ENCODE data around the gene AGTRAP.

The AGTRAP gene

DNA sequence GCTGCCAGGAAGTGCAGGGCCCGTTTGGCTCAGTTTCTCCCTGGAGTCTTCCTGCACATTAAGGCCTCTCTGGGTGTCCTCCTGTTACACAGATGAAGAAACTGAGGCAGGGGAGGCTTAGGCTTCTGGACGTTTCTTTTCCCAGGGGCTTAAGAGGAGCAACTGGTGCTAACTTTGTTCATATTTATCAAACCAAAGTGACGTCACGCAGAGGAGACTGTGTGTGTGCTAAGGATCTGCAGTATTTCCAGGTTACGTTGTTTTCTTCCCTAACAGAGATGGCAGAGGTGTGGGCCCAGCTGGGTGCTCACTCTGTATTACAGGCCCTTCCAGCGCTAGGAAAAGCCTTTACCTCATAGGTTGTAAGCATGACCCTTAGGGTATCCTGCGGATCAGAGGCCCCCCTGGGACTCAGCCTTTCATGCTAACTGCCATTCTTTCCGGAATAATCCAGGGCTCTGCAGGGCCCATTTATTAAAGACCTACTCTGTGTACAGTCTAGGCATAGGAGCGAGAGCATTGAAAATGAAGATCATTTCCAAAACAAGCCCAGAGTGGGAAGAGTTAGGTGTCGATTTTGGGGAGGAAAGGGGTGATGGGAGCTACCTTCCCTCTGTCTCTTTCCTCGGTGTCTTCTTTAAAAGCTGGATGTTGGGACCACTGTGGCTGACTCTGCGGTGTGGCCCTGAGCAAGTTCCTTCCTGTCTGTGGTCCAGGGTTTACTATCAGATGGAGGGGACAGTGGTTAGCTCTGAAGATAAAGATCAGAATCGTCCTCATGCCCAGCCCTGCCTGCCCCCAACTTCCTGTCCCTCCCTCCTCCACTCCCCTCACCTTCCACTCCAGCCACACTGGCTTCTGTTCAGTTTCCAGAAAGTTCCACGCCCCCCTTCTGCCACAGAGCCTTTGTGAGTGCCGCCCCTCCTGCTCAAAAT lies 4.6 kb downstream of the AGTRAP start:
- Histone ChIP-seq H3K27me3 (ENCODE audit: insufficient read depth, low read length) (no peaks in the 10 kb centered on the region), H3K9ac (ENCODE audit: low read depth, low read length) (no peak overlapping the region), H3K9me3 (ENCODE audit: insufficient read depth, low read depth, low read length) (no peaks in the 10 kb centered on the region), H3K36me3 (ENCODE audit: insufficient read depth, low read depth, low read length) (0 out of 2 replicates have a peak, but pooled peaks cover 5% of the 10 kb centered on the region), H3K4me1 (ENCODE audit: insufficient read depth, low read length) (peaks cover 11% of the 10 kb centered on the region), H3K4me3 (ENCODE audit: low read length) (no peak overlapping the region), H3K27ac (ENCODE audit: low read length) (no peak overlapping the region)

DNA sequence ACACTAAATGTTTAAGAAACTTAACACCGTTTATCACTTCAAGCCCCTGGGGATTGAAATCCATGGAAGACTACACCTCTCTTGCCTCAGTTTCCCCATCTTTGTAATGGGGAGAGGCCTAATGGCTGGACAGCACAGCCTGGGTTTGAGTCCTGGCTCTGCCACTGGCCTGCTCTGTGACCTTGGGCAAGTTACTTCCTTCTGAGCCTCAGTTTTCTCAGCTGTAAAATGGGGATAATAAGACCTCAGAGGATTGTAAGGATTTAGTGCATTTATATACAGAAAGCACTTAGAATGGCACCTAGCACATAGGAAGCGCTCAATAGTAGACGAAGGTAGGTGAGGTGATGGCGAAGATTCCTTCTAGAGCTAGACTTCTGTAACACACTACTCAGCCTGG lies 5.5 kb downstream of the AGTRAP start:
- Histone ChIP-seq H3K4me1 (ENCODE audit: insufficient read depth, low read length) (peaks cover 11% of the 10 kb centered on the region), H3K36me3 (ENCODE audit: insufficient read depth, low read depth, low read length) (peaks cover 13% of the 10 kb centered on the region), H3K9ac (ENCODE audit: low read depth, low read length) (no peak overlapping the region), H3K4me3 (ENCODE audit: low read length) (no peak overlapping the region), H3K9me3 (ENCODE audit: insufficient read depth, low read depth, low read length) (no peaks in the 10 kb centered on the region), H3K27ac (ENCODE audit: low read length) (no peak overlapping the region), H3K27me3 (ENCODE audit: insufficient read depth, low read length) (no peaks in the 10 kb centered on the region)

DNA sequence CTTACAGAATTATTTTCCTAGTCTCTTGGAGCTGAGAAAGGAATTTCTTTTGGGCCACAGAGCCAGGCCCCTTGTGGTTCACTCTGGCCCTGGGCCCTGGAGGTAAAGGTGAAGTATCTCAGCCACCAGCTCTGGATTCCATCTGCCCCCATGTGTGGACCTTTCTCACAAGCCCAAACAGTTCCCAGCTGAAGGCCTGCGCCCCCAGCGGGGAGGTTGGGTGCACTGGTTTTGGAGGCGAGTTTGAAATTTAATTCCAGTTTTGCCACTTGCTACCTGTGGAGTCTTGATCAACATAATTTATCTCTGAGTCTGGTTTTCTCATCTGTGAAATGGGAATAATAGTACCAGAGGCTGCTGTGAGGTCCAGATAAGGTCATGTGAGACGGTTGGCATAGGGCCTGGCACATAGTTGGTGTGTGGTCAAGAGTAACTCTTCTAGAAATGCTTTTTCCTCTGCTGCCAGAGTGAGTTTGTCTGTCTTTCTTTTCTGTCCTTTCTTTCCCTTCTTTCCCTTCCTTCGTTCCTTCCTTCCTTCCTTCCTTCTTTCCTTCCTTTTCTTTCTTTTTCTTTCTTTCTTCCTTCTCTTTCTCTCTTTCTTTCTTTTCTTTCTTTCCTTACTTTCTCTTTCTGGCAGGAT lies 6.1 kb downstream of the AGTRAP start:
- H3K27ac ChIP-seq (ENCODE audit: low read length), result no peak overlapping the region
- H3K4me3 ChIP-seq (ENCODE audit: low read length), result no peak overlapping the region
- H3K27me3 ChIP-seq (ENCODE audit: insufficient read depth, low read length), result no peaks in the 10 kb centered on the region
- peaks cover 14% of the 10 kb centered on the region for H3K36me3 ChIP-seq (ENCODE audit: insufficient read depth, low read depth, low read length)
- H3K9ac ChIP-seq (ENCODE audit: low read depth, low read length), result no peak overlapping the region
- no peaks in the 10 kb centered on the region for H3K9me3 ChIP-seq (ENCODE audit: insufficient read depth, low read depth, low read length)
- peaks cover 9% of the 10 kb centered on the region for H3K4me1 ChIP-seq (ENCODE audit: insufficient read depth, low read length)

DNA sequence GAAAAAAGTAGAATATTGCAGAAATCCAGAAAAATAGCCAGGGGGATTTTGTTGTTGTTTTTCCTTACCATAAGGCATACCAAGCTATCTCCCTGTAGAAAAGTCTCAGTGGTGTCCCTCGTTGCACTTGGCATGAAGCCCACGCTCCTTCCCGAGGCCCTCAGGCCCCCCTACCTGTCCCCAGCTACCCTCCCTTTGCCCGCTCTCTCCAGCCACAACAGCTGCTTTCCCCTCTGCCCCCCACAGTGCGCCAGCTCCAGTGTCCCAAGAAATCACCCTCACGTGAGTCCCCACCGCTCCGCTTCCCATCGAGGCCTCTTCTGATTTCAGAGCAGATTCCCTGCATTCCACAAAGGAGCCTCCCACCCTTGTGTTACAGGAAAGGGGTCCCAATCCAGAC lies 8.4 kb downstream of the AGTRAP start:
- peaks cover 22% of the 10 kb centered on the region for H3K36me3 ChIP-seq (ENCODE audit: insufficient read depth, low read depth, low read length)
- no peaks in the 10 kb centered on the region for H3K4me1 ChIP-seq (ENCODE audit: insufficient read depth, low read length)

DNA sequence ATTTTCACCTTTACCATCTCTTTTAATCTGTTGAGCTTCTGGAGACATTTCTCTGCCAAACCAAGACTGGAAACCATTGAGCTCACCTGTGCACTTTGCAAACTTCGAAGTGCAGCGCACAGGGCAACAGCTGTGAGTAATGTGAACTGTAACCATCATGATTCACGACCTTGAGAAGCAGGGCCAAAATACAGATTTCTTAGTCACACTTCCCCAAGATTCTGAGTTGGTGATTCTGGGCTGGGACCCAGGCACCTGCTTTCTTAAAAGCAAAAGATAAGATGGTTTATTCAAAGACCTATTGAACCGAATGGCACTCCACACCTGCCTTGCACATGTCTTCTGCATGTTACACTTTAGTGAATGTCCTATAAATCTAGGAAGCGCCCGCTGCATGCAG lies 10.2 kb downstream of the AGTRAP start:
- H3K36me3 ChIP-seq (ENCODE audit: insufficient read depth, low read depth, low read length), result peaks cover 39% of the 10 kb centered on the region
- no peaks in the 10 kb centered on the region for H3K27me3 ChIP-seq (ENCODE audit: insufficient read depth, low read length)
- no peaks in the 10 kb centered on the region for H3K4me1 ChIP-seq (ENCODE audit: insufficient read depth, low read length)
- no peak overlapping the region for H3K9ac ChIP-seq (ENCODE audit: low read depth, low read length)
- H3K9me3 ChIP-seq (ENCODE audit: insufficient read depth, low read depth, low read length), result no peaks in the 10 kb centered on the region
- no peak overlapping the region for H3K27ac ChIP-seq (ENCODE audit: low read length)
- H3K4me3 ChIP-seq (ENCODE audit: low read length), result no peak overlapping the region

More for the DNA sequence above, 8.4 kb downstream of the AGTRAP start:
- Histone ChIP-seq H3K27me3 (ENCODE audit: insufficient read depth, low read length) (no peaks in the 10 kb centered on the region), H3K4me3 (ENCODE audit: low read length) (no peak overlapping the region), H3K9ac (ENCODE audit: low read depth, low read length) (no peak overlapping the region), H3K27ac (ENCODE audit: low read length) (no peak overlapping the region), H3K9me3 (ENCODE audit: insufficient read depth, low read depth, low read length) (no peaks in the 10 kb centered on the region)

DNA sequence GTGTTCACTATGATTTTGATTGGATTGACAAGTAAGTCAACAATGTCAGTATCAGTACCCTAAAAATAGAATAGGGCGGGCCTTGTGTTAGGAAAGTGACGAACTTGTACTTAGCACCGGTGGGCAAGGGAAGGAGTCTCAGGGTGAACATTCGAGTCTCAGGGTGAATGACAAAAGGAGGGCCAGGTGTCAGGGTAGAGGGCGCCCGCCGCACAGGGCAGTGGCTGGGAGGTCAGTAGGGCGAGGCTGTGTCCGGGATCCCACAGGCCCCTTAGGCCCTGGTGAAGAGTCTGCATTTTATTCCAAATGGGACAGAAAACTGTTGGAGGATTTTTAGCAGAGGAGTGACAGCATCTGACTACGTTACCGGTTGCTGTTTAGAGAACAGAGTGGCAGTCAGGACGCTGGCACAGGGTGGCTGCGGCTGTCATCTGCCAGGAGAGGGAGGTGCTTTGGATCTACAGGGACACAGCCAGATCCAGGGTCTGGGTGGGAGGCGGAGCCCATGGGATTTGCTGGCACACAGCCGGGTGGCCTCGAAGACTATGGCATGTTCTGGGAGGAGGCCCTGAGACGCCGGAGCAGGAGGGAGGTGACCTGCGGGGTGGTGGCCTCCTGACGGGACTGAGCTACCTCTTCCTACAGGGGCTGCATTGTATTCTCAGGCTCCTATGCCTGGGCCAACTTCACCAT lies 11.0 kb downstream of the AGTRAP start:
- no peaks in the 10 kb centered on the region for H3K9me3 ChIP-seq (ENCODE audit: insufficient read depth, low read depth, low read length)
- no peak overlapping the region for H3K27ac ChIP-seq (ENCODE audit: low read length)
- H3K4me3 ChIP-seq (ENCODE audit: low read length), result no peak overlapping the region
- H3K4me1 ChIP-seq (ENCODE audit: insufficient read depth, low read length), result no peaks in the 10 kb centered on the region
- H3K9ac ChIP-seq (ENCODE audit: low read depth, low read length), result no peak overlapping the region
- H3K27me3 ChIP-seq (ENCODE audit: insufficient read depth, low read length), result no peaks in the 10 kb centered on the region
- H3K36me3 ChIP-seq (ENCODE audit: insufficient read depth, low read depth, low read length), result peaks cover 39% of the 10 kb centered on the region

DNA sequence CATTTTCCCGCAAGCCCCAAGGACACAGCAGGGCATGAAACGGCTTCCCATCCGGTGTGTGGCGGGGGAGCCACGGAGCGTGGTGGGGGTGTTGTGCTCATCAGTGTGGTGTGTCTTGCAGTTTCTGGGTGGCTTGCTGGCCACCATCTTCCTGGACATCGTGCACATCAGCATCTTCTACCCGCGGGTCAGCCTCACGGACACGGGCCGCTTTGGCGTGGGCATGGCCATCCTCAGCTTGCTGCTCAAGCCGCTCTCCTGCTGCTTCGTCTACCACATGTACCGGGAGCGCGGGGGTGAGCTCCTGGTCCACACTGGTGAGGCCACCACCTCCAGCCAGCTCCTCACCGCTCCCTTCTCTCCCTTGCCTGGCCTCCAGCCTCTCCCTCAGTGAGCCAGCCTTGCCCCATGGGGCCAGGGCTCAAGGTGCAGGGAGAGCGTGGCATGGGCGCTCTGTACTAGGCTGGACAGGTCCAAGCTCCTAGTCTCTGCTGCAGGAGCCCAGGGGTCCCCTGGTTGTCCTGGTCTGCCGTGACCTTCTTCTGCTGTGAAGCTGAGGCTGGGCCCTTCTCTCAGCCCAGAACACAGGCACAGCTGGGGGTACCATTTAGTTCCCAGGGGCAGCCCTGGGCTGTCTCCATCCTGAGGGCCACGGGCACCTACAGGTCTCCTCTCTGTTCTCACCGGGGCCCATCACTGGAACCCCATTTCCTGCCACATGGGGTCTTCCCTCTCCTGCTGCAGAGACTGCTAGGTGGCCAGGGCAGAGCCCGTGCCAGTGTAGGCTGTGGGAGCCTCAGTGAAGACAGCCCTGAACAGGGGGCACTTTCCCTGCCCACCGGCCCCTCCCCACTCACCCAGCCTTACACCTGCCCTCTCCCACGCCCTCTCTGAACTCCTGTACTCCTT lies 12.6 kb downstream of the AGTRAP start:
- H3K4me1 ChIP-seq (ENCODE audit: insufficient read depth, low read length), result 0 out of 2 replicates have a peak, but pooled peaks cover 3% of the 10 kb centered on the region
- no peak overlapping the region for H3K9ac ChIP-seq (ENCODE audit: low read depth, low read length)
- peaks cover 39% of the 10 kb centered on the region for H3K36me3 ChIP-seq (ENCODE audit: insufficient read depth, low read depth, low read length)
- H3K27ac ChIP-seq (ENCODE audit: low read length), result no peak overlapping the region
- no peaks in the 10 kb centered on the region for H3K27me3 ChIP-seq (ENCODE audit: insufficient read depth, low read length)
- H3K4me3 ChIP-seq (ENCODE audit: low read length), result no peak overlapping the region
- no peaks in the 10 kb centered on the region for H3K9me3 ChIP-seq (ENCODE audit: insufficient read depth, low read depth, low read length)

DNA sequence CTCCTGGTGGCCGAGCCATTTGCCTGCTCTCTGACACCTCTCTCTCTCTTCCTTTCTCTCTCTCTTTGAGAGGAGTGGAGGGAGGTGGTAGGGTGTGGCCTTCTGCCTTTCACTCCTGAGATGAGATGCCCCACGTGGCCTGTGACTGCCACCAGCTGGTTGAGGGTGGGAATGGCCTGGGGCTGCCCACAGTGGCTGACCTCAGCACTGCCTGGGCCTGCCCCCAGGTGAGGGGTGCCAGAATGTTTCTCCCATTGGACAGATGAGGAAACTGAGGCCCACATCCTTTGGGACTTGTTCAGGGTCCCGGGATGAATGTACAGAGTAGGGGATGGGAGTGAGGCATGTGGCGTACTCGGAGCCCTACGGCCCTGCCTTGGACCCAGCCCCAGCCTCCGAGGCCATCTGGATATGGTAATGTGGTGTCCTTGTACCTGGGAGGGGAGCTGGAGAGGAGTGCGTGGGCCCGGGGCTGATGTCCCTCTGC lies 13.3 kb downstream of the AGTRAP start:
- peaks cover 39% of the 10 kb centered on the region for H3K36me3 ChIP-seq (ENCODE audit: insufficient read depth, low read depth, low read length)
- no peaks in the 10 kb centered on the region for H3K27me3 ChIP-seq (ENCODE audit: insufficient read depth, low read length)
- no peak overlapping the region for H3K9ac ChIP-seq (ENCODE audit: low read depth, low read length)
- no peak overlapping the region for H3K27ac ChIP-seq (ENCODE audit: low read length)
- no peak overlapping the region for H3K4me3 ChIP-seq (ENCODE audit: low read length)
- 0 out of 2 replicates have a peak, but pooled peaks cover 3% of the 10 kb centered on the region for H3K4me1 ChIP-seq (ENCODE audit: insufficient read depth, low read length)
- no peaks in the 10 kb centered on the region for H3K9me3 ChIP-seq (ENCODE audit: insufficient read depth, low read depth, low read length)

DNA sequence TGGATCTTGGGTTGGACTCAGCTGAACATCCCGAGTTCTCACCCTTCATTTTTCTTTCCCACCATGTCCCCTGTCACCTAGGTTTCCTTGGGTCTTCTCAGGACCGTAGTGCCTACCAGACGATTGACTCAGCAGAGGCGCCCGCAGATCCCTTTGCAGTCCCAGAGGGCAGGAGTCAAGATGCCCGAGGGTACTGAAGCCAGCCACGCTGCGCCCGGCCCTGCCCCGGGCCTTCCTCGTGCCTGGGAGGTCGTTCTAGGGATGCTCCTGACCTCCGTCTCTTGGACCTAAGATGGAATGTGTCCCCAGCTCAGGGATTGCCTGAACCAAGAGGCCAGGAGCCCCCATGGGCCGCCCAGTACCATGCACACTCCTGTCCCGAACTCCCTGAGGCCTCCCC lies 14.1 kb downstream of the AGTRAP start:
- no peak overlapping the region for H3K27ac ChIP-seq (ENCODE audit: low read length)
- H3K36me3 ChIP-seq (ENCODE audit: insufficient read depth, low read depth, low read length), result peaks cover 39% of the 10 kb centered on the region
- no peak overlapping the region for H3K4me3 ChIP-seq (ENCODE audit: low read length)
- no peaks in the 10 kb centered on the region for H3K9me3 ChIP-seq (ENCODE audit: insufficient read depth, low read depth, low read length)
- H3K27me3 ChIP-seq (ENCODE audit: insufficient read depth, low read length), result no peaks in the 10 kb centered on the region
- no peak overlapping the region for H3K9ac ChIP-seq (ENCODE audit: low read depth, low read length)
- 0 out of 2 replicates have a peak, but pooled peaks cover 3% of the 10 kb centered on the region for H3K4me1 ChIP-seq (ENCODE audit: insufficient read depth, low read length)

DNA sequence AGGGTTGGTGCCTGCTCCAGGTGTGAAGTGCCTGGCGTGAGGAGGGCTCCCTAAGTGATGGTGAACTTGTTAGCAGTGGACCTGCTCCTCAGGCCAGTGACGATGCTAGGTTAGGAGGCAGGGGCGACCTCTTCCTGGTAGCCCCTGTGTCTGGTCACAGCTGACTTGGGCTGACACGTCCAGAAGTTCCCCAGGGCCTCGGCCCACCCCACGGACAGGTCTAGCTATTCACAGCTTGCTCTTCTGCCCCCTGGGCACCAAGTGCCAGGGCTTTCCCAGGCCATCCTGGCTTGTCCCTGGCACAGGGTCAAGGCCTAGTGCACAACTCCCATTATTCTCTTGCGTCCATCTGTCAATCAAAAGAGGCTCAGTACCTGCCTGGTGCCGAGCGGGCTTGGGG lies 15.2 kb downstream of the AGTRAP start:
- Histone ChIP-seq H3K4me3 (ENCODE audit: low read length) (no peak overlapping the region), H3K9ac (ENCODE audit: low read depth, low read length) (no peak overlapping the region), H3K4me1 (ENCODE audit: insufficient read depth, low read length) (0 out of 2 replicates have a peak, but pooled peaks cover 3% of the 10 kb centered on the region), H3K36me3 (ENCODE audit: insufficient read depth, low read depth, low read length) (peaks cover 35% of the 10 kb centered on the region), H3K27me3 (ENCODE audit: insufficient read depth, low read length) (no peaks in the 10 kb centered on the region), H3K9me3 (ENCODE audit: insufficient read depth, low read depth, low read length) (no peaks in the 10 kb centered on the region), H3K27ac (ENCODE audit: low read length) (no peak overlapping the region)

Data from iPS-20b (cell line).